PC-9 (cell line): ENCODE results near the gene LNX2. TPM values are rescaled to one million over a fixed set of nuclear protein-coding genes. Genes with fewer than 3 reads are reported as not detected.

Experiments used
- BruUV-seq: library from RNA; stranded (reverse); fragments of 400-500 nt; replicated peaks from 2 replicates; lab custom pipeline; 2021; lab: Mats Ljungman, UMichigan
- CTCF ChIA-PET: fragments of 300-600 bp; sonication (Branson Sonifier 250); formaldehyde crosslinking; loops from one replicate; lab custom pipeline; 2022; ENCODE audit warnings: antibody characterized with exemption; lab: Charles Lee
- POLR2A ChIA-PET: fragments of 300-600 bp; sonication (Branson Sonifier 250); formaldehyde crosslinking; loops from one replicate; lab custom pipeline; 2022; ENCODE audit warnings: antibody characterized with exemption; ENCODE audit not compliant: unreplicated experiment; lab: Charles Lee
- DNase-seq, 2 experiments: peaks; one replicate each; pipeline versions ENCODE4 v3.0.0 to v3.0.0-alpha.2; 2015 to 2022; ENCODE audit warnings: mixed read lengths in 1 of 2
- H2AFZ ChIP-seq: fragments of 200-600 bp; sonication (generic); 2 replicates; pipeline ENCODE4 v1.8.1; 2017; ENCODE audit warnings: antibody characterized with exemption
- H3F3A ChIP-seq: fragments of 200-600 bp; sonication (generic); 2 replicates; pipeline ENCODE4 v1.8.1; 2017; ENCODE audit warnings: antibody characterized with exemption, mild to moderate bottlenecking, low read depth; ENCODE audit not compliant: insufficient read depth
- H3K27ac ChIP-seq: fragments of 200-600 bp; sonication (generic); 2 replicates; pipeline ENCODE4 v1.6.1; 2016; ENCODE audit warnings: mixed run types
- H3K27me3 ChIP-seq: fragments of 200-600 bp; sonication (generic); 2 replicates; pipeline ENCODE4 v1.6.1; 2016; ENCODE audit warnings: low read depth, mixed run types; ENCODE audit not compliant: insufficient read depth
- H3K36me3 ChIP-seq: fragments of 200-600 bp; sonication (generic); 2 replicates; pipeline ENCODE4 v1.6.1; 2016; ENCODE audit warnings: low read depth, mixed run types
- H3K4me1 ChIP-seq: fragments of 200-600 bp; sonication (generic); replicated peaks from 2 replicates; pipeline ENCODE4 v1.6.1; 2016; ENCODE audit warnings: mixed run types; ENCODE audit not compliant: insufficient read depth
- H3K4me2 ChIP-seq: fragments of 200-600 bp; sonication (generic); 2 replicates; pipeline ENCODE4 v1.6.1; 2017; ENCODE audit warnings: mixed run types
- H3K4me3 ChIP-seq: fragments of 200-600 bp; sonication (generic); 2 replicates; pipeline ENCODE4 v1.6.1; 2016; ENCODE audit warnings: mixed run types
- H3K79me2 ChIP-seq: fragments of 200-600 bp; sonication (generic); 2 replicates; pipeline ENCODE4 v1.6.1; 2017; ENCODE audit warnings: low read depth, mixed run types
- H3K9me2 ChIP-seq: fragments of 200-600 bp; sonication (generic); 2 replicates; pipeline ENCODE4 v1.8.1; 2017; ENCODE audit warnings: mild to moderate bottlenecking; ENCODE audit not compliant: insufficient read depth
- H3K9me3 ChIP-seq: fragments of 200-600 bp; sonication (generic); 2 replicates; pipeline ENCODE4 v1.8.1; 2016; ENCODE audit warnings: low read depth; ENCODE audit not compliant: insufficient read depth
- H4K20me1 ChIP-seq: fragments of 200-600 bp; sonication (generic); 2 replicates; pipeline ENCODE4 v1.8.1; 2017; ENCODE audit not compliant: insufficient read depth
- EZH2 ChIP-seq: fragments of 200-600 bp; sonication (generic); IDR thresholded peaks from 2 replicates; pipeline ENCODE4 v1.8.0; 2017; ENCODE audit warnings: antibody characterized with exemption, low read depth
- intact Hi-C: fragments of 100-400 bp; cut with micrococcal nuclease; formaldehyde crosslinking; loops from one replicate; pipeline ENCODE4 v1.10.0; 2022; ENCODE audit not compliant: unreplicated experiment
- total RNA-seq: library from RNA; stranded (reverse); gene quantifications from 2 replicates; pipeline ENCODE4 v1.2.3, GENCODE V29; 2021
- TF ChIP-seq, protein P1 (sequence below): fragments of 200-600 bp; sonication (generic); conservative IDR thresholded peaks from 2 replicates; pipeline ENCODE4 v1.6.1; 2017; ENCODE audit warnings: mixed run types, antibody characterized with exemption, mild to moderate bottlenecking, moderate library complexity

Gene LNX2
- total RNA-seq, 1 experiment from 2014 or later: 7.0 TPM

DNA sequence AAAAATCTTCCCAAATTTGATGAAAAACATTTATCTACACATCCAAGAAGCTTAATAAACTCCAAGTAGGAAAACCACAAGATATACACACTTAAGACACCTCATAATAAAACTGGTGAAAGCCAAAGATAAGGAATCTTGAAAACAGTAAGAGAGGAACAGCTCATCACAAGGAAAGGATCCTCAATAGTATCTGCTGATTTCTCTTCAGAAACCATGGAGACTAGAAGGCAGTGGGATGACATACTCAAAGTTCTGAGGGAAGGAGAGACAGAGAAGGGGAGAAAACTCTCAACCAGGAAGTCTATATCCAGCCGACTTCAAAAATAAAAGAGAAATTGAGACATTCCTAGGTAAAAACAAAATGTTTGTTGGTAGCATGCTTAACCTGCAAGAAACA lies 45.7 kb downstream of the LNX2 start:
- no TSS peak for BruUV-seq
- Histone ChIP-seq H3K4me1 (peaks cover 14% of the 10 kb centered on the region), H3K27me3 (no peaks in the 10 kb centered on the region), H3K4me3 (no peak overlapping the region), H3K9me2 (no peaks in the 10 kb centered on the region), H2AFZ (no peak overlapping the region), H3K9me3 (no peaks in the 10 kb centered on the region), H3K79me2 (no peaks in the 10 kb centered on the region), H3K27ac (no peak overlapping the region), H3F3A (peaks cover 16% of the 10 kb centered on the region; the same call in 1 of the 2 replicates), H4K20me1 (no peaks in the 10 kb centered on the region), H3K4me2 (no peak overlapping the region), H3K36me3 (0 out of 2 replicates have a peak, but pooled peaks cover 7% of the 10 kb centered on the region)
- no peak for TF ChIP-seq EZH2
- TF ChIP-seq, protein P1, sequence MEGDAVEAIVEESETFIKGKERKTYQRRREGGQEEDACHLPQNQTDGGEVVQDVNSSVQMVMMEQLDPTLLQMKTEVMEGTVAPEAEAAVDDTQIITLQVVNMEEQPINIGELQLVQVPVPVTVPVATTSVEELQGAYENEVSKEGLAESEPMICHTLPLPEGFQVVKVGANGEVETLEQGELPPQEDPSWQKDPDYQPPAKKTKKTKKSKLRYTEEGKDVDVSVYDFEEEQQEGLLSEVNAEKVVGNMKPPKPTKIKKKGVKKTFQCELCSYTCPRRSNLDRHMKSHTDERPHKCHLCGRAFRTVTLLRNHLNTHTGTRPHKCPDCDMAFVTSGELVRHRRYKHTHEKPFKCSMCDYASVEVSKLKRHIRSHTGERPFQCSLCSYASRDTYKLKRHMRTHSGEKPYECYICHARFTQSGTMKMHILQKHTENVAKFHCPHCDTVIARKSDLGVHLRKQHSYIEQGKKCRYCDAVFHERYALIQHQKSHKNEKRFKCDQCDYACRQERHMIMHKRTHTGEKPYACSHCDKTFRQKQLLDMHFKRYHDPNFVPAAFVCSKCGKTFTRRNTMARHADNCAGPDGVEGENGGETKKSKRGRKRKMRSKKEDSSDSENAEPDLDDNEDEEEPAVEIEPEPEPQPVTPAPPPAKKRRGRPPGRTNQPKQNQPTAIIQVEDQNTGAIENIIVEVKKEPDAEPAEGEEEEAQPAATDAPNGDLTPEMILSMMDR: no peak
- no peak for DNase-seq
- ChIA-PET CTCF (no interaction called here), POLR2A (no interaction called here)
- intact Hi-C loops: no loop called here

DNA sequence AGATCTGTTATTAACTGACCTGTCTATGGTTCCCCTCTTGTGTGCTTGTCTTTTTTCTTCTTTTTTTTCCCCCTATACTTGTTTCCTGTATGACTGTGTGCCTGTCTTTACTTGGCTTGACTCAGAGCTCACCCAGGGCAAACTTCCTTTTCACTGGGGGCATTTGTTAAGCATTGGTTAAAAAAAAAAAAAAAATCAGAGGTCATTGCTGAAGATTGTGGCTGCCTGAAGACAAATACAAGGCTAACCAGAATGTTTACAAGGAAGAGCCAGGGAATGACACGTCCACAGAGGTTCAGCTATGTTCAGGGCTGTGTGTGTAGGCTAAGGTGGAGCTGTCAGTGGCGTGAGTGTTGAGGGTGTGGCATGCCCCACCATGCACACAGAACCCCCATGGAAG lies 47.1 kb downstream of the LNX2 start:
- Histone ChIP-seq H3F3A (peaks cover 13% of the 10 kb centered on the region; the same call in 1 of the 2 replicates), H4K20me1 (no peaks in the 10 kb centered on the region), H3K4me1 (peaks cover 14% of the 10 kb centered on the region), H3K9me3 (no peaks in the 10 kb centered on the region), H2AFZ (no peak overlapping the region), H3K79me2 (no peaks in the 10 kb centered on the region), H3K36me3 (0 out of 2 replicates have a peak, but pooled peaks cover 12% of the 10 kb centered on the region), H3K27me3 (no peaks in the 10 kb centered on the region), H3K4me2 (peak overlapping the region; percentile 22; the same call in 1 of the 2 replicates), H3K27ac (peak overlapping the region; percentile 50), H3K4me3 (no peak overlapping the region), H3K9me2 (no peaks in the 10 kb centered on the region)
- POLR2A ChIA-PET: interaction anchor here (0.5 kb wide), 1 partner anchor 33 kb away, joined by 6 read pairs; no protein-coding TSS in a partner anchor
- BruUV-seq: no TSS peak
- TF ChIP-seq EZH2: no peak
- TF ChIP-seq, protein P1: no peak
- intact Hi-C loops: no loop called here
- CTCF ChIA-PET: no interaction called here
- DNase-seq: peak; percentile 21 to 76

DNA sequence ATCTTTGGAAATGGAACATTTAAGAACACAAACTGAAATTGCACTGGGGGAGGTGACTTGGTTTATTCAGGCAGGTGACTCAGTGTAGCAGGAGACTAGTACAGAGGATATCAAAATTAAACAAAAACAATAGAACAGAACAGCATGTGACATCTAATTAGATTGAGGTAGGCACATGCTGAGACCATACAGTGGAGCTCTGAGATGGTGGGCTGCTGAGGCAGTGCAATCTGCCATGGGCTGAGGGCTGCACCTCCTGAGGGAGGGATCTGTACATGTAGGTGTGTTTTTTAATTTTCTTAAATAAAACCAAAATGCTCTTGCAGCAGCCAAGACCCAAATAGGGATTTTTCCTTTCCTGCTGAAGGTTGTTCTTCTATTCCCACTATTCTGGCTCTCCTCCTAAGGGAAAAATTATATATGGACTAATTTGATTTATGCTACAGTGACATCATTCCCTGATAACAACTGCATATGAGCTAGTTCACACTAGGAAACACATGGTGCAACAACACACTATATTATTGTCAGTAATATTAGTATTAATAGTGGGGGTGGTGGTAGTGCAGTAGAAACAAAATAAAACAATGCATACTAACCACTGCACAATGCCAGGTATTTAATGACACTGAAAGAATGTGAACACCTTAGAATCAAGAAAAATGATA lies 48.0 kb downstream of the LNX2 start:
- ChIA-PET POLR2A (no interaction called here), CTCF (no interaction called here)
- H3K27ac ChIP-seq: 0 out of 2 replicates have a peak overlapping the region, but pooled peaks have one; percentile 50
- H3K4me1 ChIP-seq: peaks cover 14% of the 10 kb centered on the region
- H3K79me2 ChIP-seq: no peaks in the 10 kb centered on the region
- H3K9me3 ChIP-seq: no peaks in the 10 kb centered on the region
- no peak overlapping the region; the same call in 1 of the 2 replicates for H3K4me2 ChIP-seq
- H3F3A ChIP-seq: peaks cover 13% of the 10 kb centered on the region; the same call in 1 of the 2 replicates
- intact Hi-C loops: no loop called here
- DNase-seq: no peak
- TF ChIP-seq, protein P1: no peak
- TF ChIP-seq EZH2: no peak
- H3K9me2 ChIP-seq: no peaks in the 10 kb centered on the region
- H2AFZ ChIP-seq: no peak overlapping the region
- H3K27me3 ChIP-seq: no peaks in the 10 kb centered on the region
- no TSS peak for BruUV-seq
- H4K20me1 ChIP-seq: no peaks in the 10 kb centered on the region
- no peak overlapping the region for H3K4me3 ChIP-seq
- 0 out of 2 replicates have a peak, but pooled peaks cover 12% of the 10 kb centered on the region for H3K36me3 ChIP-seq
